NCI-H2029 (cell line): ENCODE results near the gene RPL39L.
"Not testable (repeated sequence)": the region's sequence is repeated elsewhere in the genome, so short reads cannot be mapped to it uniquely, and the experiment has no call there.

Source experiments
- DNase-seq: peaks from one replicate; lab custom pipeline; 2025; lab: John Stamatoyannopoulos, UW

The RPL39L gene

GRCh38 chr3:187139895-187140253, 578 bp upstream of the RPL39L start:
- no peak for DNase-seq

GRCh38 chr3:187136936-187137335, 2.4 kb downstream of the RPL39L start:
- DNase-seq, result no peak

- DNase-seq, result no peak
Measured at GRCh38 chr3:187136337-187136736, 3.0 kb downstream of the RPL39L start.

GRCh38 chr3:187135172-187135690, 4.1 kb downstream of the RPL39L start:
- not testable (repeated sequence) for DNase-seq

GRCh38 chr3:187133181-187133580, 6.1 kb downstream of the RPL39L start:
- not testable (repeated sequence) for DNase-seq

- DNase-seq, result no peak
Measured at GRCh38 chr3:187132666-187133065, 6.6 kb downstream of the RPL39L start.

- no peak for DNase-seq
Measured at GRCh38 chr3:187131981-187132380, 7.3 kb downstream of the RPL39L start.

GRCh38 chr3:187130346-187131066, 8.8 kb downstream of the RPL39L start:
- DNase-seq, result no peak

GRCh38 chr3:187125319-187126031, 13.8 kb downstream of the RPL39L start:
- DNase-seq, result no peak

GRCh38 chr3:187122261-187122660, 17.0 kb downstream of the RPL39L start:
- no peak for DNase-seq

GRCh38 chr3:187120326-187120725, 19.0 kb downstream of the RPL39L start:
- DNase-seq, result no peak

- no peak for DNase-seq
Measured at GRCh38 chr3:187114511-187114910, 24.8 kb downstream of the RPL39L start.

GRCh38 chr3:187112934-187113793, 26.1 kb downstream of the RPL39L start:
- no peak for DNase-seq

- DNase-seq, result no peak
Measured at GRCh38 chr3:187110156-187110555, 29.1 kb downstream of the RPL39L start.

GRCh38 chr3:187107989-187108388, 31.3 kb downstream of the RPL39L start:
- DNase-seq, result no peak

- DNase-seq, result no peak
Measured at GRCh38 chr3:187105700-187106099, 33.6 kb downstream of the RPL39L start.

GRCh38 chr3:187104933-187105332, 34.4 kb downstream of the RPL39L start:
- DNase-seq, result no peak

GRCh38 chr3:187104342-187104741, 35.0 kb downstream of the RPL39L start:
- no peak for DNase-seq

- no peak for DNase-seq
Measured at GRCh38 chr3:187103251-187103650, 36.0 kb downstream of the RPL39L start.

GRCh38 chr3:187102073-187102634, 37.1 kb downstream of the RPL39L start:
- no peak for DNase-seq

GRCh38 chr3:187101184-187102072, 37.9 kb downstream of the RPL39L start:
- peak; percentile 52 for DNase-seq
